Measurements from ENCODE around the gene FLT3LG.
"Not testable (repeated sequence)": the region's sequence is repeated elsewhere in the genome, so short reads cannot be mapped to it uniquely, and the experiment has no call there.

Gene FLT3LG

DNA sequence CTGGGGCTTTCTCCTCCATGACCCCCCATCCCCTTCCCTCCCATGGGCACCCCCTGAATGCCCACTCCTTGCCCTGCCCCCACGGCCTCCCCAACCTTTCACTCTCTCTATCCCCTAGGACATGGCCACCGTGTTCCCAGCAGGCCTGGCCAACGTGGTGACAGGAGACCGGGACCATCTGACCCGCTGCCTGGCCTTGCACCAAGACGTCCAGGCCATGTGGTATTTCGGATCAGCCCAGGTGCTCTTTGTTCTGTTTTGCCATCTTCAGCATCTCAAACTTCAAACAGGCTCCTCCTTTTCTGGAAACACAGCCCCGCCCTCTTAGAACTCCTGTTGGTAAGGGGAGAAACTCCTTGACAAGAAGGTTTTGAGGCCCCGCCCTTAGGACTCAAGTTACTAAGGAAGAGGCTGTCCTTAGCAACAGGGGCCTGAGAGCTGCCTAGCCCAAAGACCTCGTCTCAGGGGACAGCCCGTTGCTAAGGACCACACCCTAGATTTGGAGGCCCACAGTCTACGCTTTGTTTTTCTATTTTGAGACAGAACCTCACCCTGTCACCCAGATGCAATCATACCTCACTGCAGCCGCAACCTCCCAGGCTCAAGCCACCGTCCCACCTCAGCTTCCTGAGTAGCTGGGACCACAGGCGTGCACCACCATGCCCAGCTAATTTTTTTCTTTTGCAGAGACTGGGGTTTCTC lies 5.1 kb upstream of the FLT3LG start:
- H3K4me3 ChIP-seq (ENCODE audit: low read depth, low read length): no peak overlapping the region
- TF ChIP-seq, protein P1, sequence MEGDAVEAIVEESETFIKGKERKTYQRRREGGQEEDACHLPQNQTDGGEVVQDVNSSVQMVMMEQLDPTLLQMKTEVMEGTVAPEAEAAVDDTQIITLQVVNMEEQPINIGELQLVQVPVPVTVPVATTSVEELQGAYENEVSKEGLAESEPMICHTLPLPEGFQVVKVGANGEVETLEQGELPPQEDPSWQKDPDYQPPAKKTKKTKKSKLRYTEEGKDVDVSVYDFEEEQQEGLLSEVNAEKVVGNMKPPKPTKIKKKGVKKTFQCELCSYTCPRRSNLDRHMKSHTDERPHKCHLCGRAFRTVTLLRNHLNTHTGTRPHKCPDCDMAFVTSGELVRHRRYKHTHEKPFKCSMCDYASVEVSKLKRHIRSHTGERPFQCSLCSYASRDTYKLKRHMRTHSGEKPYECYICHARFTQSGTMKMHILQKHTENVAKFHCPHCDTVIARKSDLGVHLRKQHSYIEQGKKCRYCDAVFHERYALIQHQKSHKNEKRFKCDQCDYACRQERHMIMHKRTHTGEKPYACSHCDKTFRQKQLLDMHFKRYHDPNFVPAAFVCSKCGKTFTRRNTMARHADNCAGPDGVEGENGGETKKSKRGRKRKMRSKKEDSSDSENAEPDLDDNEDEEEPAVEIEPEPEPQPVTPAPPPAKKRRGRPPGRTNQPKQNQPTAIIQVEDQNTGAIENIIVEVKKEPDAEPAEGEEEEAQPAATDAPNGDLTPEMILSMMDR (IDR thresholded peaks at IDR 0.05; ENCODE audit: low read depth, low read length, missing control alignments): no peak
- no peak for DNase-seq (ENCODE audit: low read depth)
- in situ Hi-C loops (cut with HindIII; ENCODE audit: low sequenced_read_pairs): no loop called here

DNA sequence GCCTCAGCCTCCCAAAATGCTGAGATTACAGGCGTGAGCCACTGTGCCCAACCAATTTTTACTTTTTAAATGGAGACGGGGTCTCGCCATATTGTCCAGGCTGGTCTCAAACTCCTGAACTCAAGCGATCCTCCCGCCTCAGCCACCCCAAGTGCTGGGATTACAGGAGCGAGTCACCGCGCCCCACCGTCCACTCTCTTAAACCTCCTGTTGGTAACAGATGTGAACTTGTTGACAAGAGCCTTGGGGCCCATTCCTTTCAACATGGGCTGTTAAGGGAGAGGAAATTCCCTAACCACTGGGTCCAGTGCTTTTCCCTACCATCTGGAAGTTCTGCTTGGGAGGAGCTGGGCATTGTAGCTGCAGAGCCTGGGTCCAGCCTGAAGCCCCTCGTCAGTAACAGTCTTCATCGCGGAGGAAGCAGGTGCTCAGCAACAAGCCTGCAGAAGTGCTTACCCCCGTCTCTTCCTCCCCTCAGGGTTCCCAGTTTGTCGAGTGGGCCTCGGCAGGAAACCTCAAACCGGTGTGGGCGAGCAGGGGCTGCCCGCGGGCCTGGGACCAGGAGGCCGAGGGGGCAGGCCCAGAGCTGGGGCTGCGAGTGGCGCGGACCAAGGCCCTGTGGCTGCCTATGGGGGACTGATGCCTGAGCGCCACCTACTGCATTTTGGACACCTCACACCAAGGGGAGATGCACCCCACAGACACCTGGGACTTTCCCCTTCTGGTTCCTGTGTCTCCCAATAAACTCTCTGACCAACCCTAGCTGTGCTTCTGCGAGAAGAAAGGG lies 4.0 kb upstream of the FLT3LG start:
- DNase-seq (ENCODE audit: low read depth): no peak
- TF ChIP-seq, protein P1 (IDR thresholded peaks at IDR 0.05; ENCODE audit: low read depth, low read length, missing control alignments): peak; percentile 2
- H3K4me3 ChIP-seq (ENCODE audit: low read depth, low read length): no peak overlapping the region
- in situ Hi-C loops (cut with HindIII; ENCODE audit: low sequenced_read_pairs): no loop called here

DNA sequence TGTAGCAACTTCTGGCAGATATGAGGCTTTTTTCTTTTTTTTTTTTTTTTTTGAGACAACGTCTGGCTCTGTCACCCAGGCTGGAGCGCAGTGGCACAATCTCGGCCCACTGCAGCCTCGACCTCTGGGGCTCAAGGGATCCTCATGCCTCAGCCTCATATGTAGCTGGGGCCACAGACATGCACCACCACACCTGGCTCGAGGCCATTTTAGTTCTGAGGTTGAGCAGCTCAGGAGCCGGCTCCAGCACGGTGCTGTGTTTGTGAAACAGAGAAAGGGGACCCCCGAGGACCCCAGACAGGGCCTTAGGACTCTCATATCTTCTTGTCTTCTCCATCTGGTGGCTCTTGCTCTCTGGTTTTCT lies 3.4 kb upstream of the FLT3LG start:
- no peak overlapping the region for H3K4me3 ChIP-seq (ENCODE audit: low read depth, low read length)
- TF ChIP-seq, protein P1 (IDR thresholded peaks at IDR 0.05; ENCODE audit: low read depth, low read length, missing control alignments): no peak
- in situ Hi-C loops (cut with HindIII; ENCODE audit: low sequenced_read_pairs): no loop called here
- no peak for DNase-seq (ENCODE audit: low read depth)

DNA sequence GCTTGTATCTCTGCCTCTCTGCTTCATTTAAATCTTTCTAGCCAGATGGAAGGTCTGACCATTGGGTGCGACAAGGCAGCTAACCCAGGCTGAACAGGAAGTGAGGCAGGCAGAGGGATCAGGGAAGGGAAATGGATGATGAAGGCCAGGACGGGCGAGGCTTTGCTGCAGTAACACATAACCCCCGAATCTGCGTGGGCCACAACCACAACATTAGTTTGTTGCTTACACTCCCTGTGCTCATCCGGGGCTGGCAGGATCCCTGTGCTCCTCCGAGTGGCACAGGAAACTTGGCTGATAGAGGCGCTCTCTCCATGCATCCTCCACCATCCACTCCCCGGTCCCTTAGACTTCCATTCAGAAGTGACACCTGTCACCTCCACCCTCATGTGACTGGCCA lies 1.1 kb upstream of the FLT3LG start:
- H3K4me3 ChIP-seq (ENCODE audit: low read depth, low read length): no peak overlapping the region
- in situ Hi-C loops (cut with HindIII; ENCODE audit: low sequenced_read_pairs): no loop called here
- no peak for DNase-seq (ENCODE audit: low read depth)
- TF ChIP-seq, protein P1 (IDR thresholded peaks at IDR 0.05; ENCODE audit: low read depth, low read length, missing control alignments): no peak

DNA sequence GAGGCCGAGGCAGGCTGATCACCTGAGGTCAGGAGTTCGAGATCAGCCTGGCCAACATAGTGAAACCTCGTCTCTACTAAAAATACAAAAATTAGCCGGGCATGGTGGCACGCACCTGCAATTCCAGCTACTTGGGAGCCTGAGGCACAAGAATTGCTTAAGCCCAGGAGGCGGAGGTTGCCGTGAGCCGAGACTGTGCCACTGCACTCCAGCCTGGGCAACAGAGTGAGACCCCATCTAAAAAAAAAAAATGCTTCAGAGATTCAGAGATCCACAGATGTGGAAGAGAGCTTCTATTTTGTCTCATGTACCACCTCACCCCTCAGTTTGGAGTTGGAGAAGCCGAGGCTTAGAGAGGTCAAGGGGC lies 531 bp upstream of the FLT3LG start:
- DNase-seq (ENCODE audit: low read depth); in situ Hi-C loops (cut with HindIII; ENCODE audit: low sequenced_read_pairs): not testable (repeated sequence)
- H3K4me3 ChIP-seq (ENCODE audit: low read depth, low read length): peak overlapping the region; percentile 56

DNA sequence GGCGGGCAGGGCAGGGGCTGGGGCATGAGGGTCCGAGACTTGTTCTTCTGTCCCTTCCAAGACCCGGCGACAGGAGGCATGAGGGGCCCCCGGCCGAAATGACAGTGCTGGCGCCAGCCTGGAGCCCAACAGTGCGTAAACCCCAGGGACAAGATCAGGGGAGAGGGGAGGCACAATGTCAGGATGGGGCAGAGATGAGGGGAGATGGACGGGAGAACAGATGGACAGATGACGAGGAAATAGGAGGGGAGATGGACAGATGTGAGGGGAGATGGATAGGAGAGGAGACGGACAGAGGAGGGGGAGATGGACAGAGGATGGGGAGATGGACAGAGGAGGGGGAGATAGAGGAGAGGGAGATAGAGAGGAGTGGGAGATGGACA lies 518 bp downstream of the FLT3LG start:
- DNase-seq (ENCODE audit: low read depth): no peak
- peak overlapping the region; percentile 56 for H3K4me3 ChIP-seq (ENCODE audit: low read depth, low read length)
- in situ Hi-C loops (cut with HindIII; ENCODE audit: low sequenced_read_pairs): no loop called here
- TF ChIP-seq, protein P1 (IDR thresholded peaks at IDR 0.05; ENCODE audit: low read depth, low read length, missing control alignments): no peak
